ENCODE measurements around the gene FAR1. TPM values are rescaled to one million over a fixed set of nuclear protein-coding genes. Genes with fewer than 3 reads are reported as not detected.
"Not testable (repeated sequence)": the region's sequence is repeated elsewhere in the genome, so short reads cannot be mapped to it uniquely, and the experiment has no call there.

FAR1 gene
- polyA plus RNA-seq, 1 experiment: 37.5 TPM

DNA sequence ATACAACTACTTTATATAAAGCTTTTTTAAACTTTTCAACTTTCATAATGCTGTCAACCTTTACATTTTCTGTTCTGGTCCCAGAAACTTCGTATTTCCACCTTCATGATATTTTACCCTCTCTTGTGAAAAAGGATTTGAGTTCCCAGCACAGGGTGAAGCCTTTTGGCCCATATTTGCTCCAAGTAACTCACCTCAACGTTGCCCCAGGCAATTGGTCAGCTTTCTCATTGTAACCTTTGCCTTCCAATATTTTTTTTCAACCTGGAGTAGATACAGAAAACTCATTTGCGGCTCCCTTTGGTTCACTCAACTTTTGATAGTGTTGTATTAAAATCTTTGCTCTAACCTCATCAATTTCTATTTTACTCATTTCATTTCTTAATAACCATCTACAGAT is 21.1 kb upstream of the FAR1 start:
- TF ChIP-seq, protein P1, sequence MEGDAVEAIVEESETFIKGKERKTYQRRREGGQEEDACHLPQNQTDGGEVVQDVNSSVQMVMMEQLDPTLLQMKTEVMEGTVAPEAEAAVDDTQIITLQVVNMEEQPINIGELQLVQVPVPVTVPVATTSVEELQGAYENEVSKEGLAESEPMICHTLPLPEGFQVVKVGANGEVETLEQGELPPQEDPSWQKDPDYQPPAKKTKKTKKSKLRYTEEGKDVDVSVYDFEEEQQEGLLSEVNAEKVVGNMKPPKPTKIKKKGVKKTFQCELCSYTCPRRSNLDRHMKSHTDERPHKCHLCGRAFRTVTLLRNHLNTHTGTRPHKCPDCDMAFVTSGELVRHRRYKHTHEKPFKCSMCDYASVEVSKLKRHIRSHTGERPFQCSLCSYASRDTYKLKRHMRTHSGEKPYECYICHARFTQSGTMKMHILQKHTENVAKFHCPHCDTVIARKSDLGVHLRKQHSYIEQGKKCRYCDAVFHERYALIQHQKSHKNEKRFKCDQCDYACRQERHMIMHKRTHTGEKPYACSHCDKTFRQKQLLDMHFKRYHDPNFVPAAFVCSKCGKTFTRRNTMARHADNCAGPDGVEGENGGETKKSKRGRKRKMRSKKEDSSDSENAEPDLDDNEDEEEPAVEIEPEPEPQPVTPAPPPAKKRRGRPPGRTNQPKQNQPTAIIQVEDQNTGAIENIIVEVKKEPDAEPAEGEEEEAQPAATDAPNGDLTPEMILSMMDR (IDR thresholded peaks at IDR 0.05; ENCODE audit: insufficient read depth, low read depth, low read length): no peak
- POLR2A ChIA-PET: no interaction called here
- no peak overlapping the region for H3K4me3 ChIP-seq (ENCODE audit: low read depth, low read length)
- H3K27me3 ChIP-seq (ENCODE audit: control insufficient read depth, insufficient read depth, low read length): no peaks in the 10 kb centered on the region; the same call in 1 of the 2 replicates
- CTCF ChIA-PET: no interaction called here
- H3K36me3 ChIP-seq (ENCODE audit: control insufficient read depth, insufficient read depth, low read length): no peaks in the 10 kb centered on the region
- DNase-seq (ENCODE audit: low read depth): no peak

DNA sequence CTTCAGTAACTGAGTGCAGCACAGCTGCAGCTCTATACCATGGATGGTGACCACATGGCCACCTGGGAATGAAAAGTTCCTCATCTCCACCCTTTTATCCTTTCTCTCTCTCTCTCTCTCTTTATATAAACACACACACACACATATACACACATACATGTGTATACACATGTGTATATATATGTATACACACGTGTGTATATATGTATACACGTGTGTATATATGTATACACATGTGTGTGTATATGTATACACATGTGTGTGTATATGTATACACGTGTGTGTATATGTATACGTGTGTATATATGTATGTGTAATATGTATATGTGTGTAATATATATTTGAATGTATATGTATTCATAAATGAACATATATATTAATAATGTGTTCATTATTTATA is 18.8 kb upstream of the FAR1 start:
- no peaks in the 10 kb centered on the region for H3K36me3 ChIP-seq (ENCODE audit: control insufficient read depth, insufficient read depth, low read length)
- no peaks in the 10 kb centered on the region for H3K27me3 ChIP-seq (ENCODE audit: control insufficient read depth, insufficient read depth, low read length)
- no peak for DNase-seq (ENCODE audit: low read depth)
- TF ChIP-seq, protein P1 (IDR thresholded peaks at IDR 0.05; ENCODE audit: insufficient read depth, low read depth, low read length): no peak
- CTCF ChIA-PET: no interaction called here
- H3K4me3 ChIP-seq (ENCODE audit: low read depth, low read length): no peak overlapping the region
- POLR2A ChIA-PET: no interaction called here

DNA sequence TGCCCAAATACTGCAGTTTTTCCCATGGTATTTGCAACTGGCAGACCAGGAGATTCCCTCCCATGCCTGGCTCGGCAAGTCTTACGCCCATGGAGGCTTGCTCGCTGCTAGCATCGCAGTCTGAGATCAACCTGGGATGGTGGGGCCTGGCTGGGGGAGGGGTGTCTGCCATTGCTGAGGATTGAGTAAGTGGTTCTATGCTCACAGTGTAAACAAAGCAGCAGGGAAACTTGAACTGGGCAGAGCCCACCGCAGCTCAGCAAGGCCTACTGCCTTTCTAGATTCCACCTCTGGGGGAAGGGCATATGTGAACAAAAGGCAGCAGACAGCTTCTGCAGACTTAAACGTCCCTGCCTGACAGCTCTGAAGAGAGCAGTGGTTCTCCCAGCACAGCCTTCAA is 17.0 kb upstream of the FAR1 start:
- DNase-seq (ENCODE audit: low read depth); H3K4me3 ChIP-seq (ENCODE audit: low read depth, low read length); POLR2A ChIA-PET; CTCF ChIA-PET; H3K36me3 ChIP-seq (ENCODE audit: control insufficient read depth, insufficient read depth, low read length); H3K27me3 ChIP-seq (ENCODE audit: control insufficient read depth, insufficient read depth, low read length): not testable (repeated sequence)

DNA sequence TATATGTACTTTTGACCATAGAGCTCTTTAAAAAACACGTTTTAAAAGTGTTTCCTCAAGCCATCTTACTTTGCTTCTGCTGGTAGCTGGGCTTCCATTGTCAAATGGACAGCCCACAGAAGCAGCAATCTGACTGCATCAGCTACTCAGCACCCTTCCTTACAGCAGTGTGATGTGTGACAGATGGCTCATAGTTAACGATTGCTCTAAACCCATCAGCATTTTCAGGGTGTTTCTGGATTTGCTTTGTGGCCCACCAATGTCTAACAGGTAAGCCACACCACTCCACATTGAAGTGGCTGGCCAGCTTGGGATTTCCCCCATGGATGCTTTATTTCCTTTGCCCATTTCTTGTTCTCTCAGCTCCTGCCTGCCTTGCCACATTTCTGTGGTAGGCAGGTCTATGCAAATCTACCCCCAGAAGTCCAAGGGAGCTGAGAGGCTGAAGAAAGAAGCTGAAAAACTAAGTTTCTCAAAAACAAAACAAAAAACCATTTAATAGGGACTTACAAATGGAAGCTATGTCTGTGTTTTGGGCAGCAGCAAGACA is 7.3 kb upstream of the FAR1 start:
- Histone ChIP-seq H3K4me3 (ENCODE audit: low read depth, low read length) (no peak overlapping the region), H3K27me3 (ENCODE audit: control insufficient read depth, insufficient read depth, low read length) (no peaks in the 10 kb centered on the region), H3K36me3 (ENCODE audit: control insufficient read depth, insufficient read depth, low read length) (no peaks in the 10 kb centered on the region)
- POLR2A ChIA-PET: no interaction called here
- DNase-seq (ENCODE audit: low read depth): no peak
- CTCF ChIA-PET: interaction anchor here (0.7 kb wide), 1 partner anchor 26 kb away, joined by 3 read pairs; no protein-coding TSS in a partner anchor
- TF ChIP-seq, protein P1 (IDR thresholded peaks at IDR 0.05; ENCODE audit: insufficient read depth, low read depth, low read length): no peak

DNA sequence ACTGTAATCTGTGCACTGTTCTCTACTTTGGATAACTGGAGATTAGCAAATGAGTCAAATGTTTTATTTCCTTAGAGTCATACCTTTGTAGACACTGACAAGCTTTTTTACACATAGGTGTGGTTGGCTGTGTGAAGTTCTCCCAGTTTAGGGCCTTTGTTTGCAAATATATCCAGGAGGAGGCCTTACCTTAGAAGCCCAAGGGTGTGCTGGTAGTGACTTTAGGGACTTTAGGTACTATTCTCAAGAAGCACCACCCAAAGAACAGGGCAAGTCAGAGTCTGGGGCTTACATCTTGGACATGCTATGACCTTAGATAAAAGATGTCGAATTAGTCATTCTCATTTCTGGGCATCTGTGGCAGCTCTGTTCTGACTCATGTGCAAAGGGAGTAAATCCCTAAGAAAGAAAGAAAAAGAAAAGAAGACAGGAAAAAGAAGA is 4.8 kb upstream of the FAR1 start:
- TF ChIP-seq, protein P1 (IDR thresholded peaks at IDR 0.05; ENCODE audit: insufficient read depth, low read depth, low read length): no peak
- Histone ChIP-seq H3K4me3 (ENCODE audit: low read depth, low read length) (no peak overlapping the region), H3K27me3 (ENCODE audit: control insufficient read depth, insufficient read depth, low read length) (no peaks in the 10 kb centered on the region), H3K36me3 (ENCODE audit: control insufficient read depth, insufficient read depth, low read length) (no peaks in the 10 kb centered on the region)
- ChIA-PET CTCF (no interaction called here), POLR2A (no interaction called here)
- DNase-seq (ENCODE audit: low read depth): no peak

DNA sequence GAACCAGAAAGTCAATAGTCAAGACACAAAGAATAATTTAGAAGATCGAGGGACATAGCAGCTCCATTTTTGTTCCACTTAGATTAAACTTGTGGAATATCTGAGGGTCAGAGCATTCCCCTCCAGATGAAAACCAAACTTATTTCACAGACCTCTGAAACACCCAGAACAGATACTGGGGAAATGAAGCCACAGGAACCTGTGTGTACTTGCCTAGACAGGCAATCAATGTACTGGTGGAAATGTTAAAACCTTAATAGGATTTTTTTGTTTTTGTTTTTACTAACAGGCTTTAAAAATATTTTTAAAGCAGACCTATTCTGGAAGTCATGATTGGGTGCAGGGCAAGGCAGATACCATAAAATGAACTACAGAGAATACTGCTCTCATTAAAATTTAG is 4.1 kb upstream of the FAR1 start:
- DNase-seq (ENCODE audit: low read depth): no peak
- ChIA-PET CTCF (no interaction called here), POLR2A (no interaction called here)
- H3K4me3 ChIP-seq (ENCODE audit: low read depth, low read length): no peak overlapping the region
- TF ChIP-seq, protein P1 (IDR thresholded peaks at IDR 0.05; ENCODE audit: insufficient read depth, low read depth, low read length): no peak
- H3K36me3 ChIP-seq (ENCODE audit: control insufficient read depth, insufficient read depth, low read length): no peaks in the 10 kb centered on the region
- no peaks in the 10 kb centered on the region for H3K27me3 ChIP-seq (ENCODE audit: control insufficient read depth, insufficient read depth, low read length)
